ENCODE data around the gene CFAP77.

CFAP77 gene

GRCh38 chr9:132472599-132472998, 62.6 kb downstream of the CFAP77 start:
- Mint-ChIP-seq H3K27ac (no peak overlapping the region), H3K36me3 (ENCODE audit: insufficient read depth) (no peaks in the 10 kb centered on the region), H3K9me3 (no peaks in the 10 kb centered on the region), H3K4me3 (no peak overlapping the region), H3K4me1 (ENCODE audit: low read depth in 2 of 2) (peaks cover 0 to 7% of the 10 kb centered on the region in 2 donors), H3K27me3 (peaks cover 31 to 45% of the 10 kb centered on the region in 2 donors)
- DNase-seq (no peak), ATAC-seq (replicated peaks) (no peak)

- no peaks in the 10 kb centered on the region for H3K9me3 Mint-ChIP-seq
- H3K27me3 Mint-ChIP-seq: peaks cover 32 to 40% of the 10 kb centered on the region in 2 donors
- no peaks in the 10 kb centered on the region for H3K36me3 Mint-ChIP-seq (ENCODE audit: insufficient read depth)
- H3K4me1 Mint-ChIP-seq (ENCODE audit: low read depth in 2 of 2): peaks cover 0 to 7% of the 10 kb centered on the region in 2 donors
- no peak overlapping the region for H3K27ac Mint-ChIP-seq
- DNase-seq: no peak
- no peak for ATAC-seq (replicated peaks)
- H3K4me3 Mint-ChIP-seq: no peak overlapping the region
Observed at GRCh38 chr9:132474253-132474652, 64.2 kb downstream of the CFAP77 start.

- peaks cover 50 to 76% of the 10 kb centered on the region in 2 donors for H3K27me3 Mint-ChIP-seq
- DNase-seq (no peak), ATAC-seq (replicated peaks) (no peak)
- H3K36me3 Mint-ChIP-seq (ENCODE audit: insufficient read depth): no peaks in the 10 kb centered on the region
- no peaks in the 10 kb centered on the region for H3K9me3 Mint-ChIP-seq
- H3K27ac Mint-ChIP-seq: no peak overlapping the region
- H3K4me3 Mint-ChIP-seq: no peak overlapping the region
- peaks cover 4 to 6% of the 10 kb centered on the region in 2 donors for H3K4me1 Mint-ChIP-seq (ENCODE audit: low read depth in 2 of 2)
Observed at GRCh38 chr9:132478353-132479050, 68.5 kb downstream of the CFAP77 start.

- DNase-seq: no peak
- no peaks in the 10 kb centered on the region for H3K36me3 Mint-ChIP-seq (ENCODE audit: insufficient read depth)
- no peaks in the 10 kb centered on the region for H3K9me3 Mint-ChIP-seq
- H3K4me1 Mint-ChIP-seq (ENCODE audit: low read depth in 2 of 2): peaks cover 4 to 6% of the 10 kb centered on the region in 2 donors
- peaks cover 42 to 73% of the 10 kb centered on the region in 2 donors for H3K27me3 Mint-ChIP-seq
- H3K4me3 Mint-ChIP-seq: no peak overlapping the region
- no peak for ATAC-seq (replicated peaks)
- no peak overlapping the region for H3K27ac Mint-ChIP-seq
Observed at GRCh38 chr9:132479733-132480132, 69.7 kb downstream of the CFAP77 start.

- ATAC-seq (replicated peaks) (no peak), DNase-seq (no peak)
- Mint-ChIP-seq H3K4me1 (ENCODE audit: low read depth in 2 of 2) (peaks cover 4 to 6% of the 10 kb centered on the region in 2 donors), H3K27me3 (peaks cover 38 to 60% of the 10 kb centered on the region in 2 donors), H3K9me3 (no peaks in the 10 kb centered on the region), H3K36me3 (ENCODE audit: insufficient read depth) (no peaks in the 10 kb centered on the region), H3K4me3 (no peak overlapping the region), H3K27ac (no peak overlapping the region)
Observed at GRCh38 chr9:132481053-132481849, 71.2 kb downstream of the CFAP77 start.

GRCh38 chr9:132482196-132482813, 72.3 kb downstream of the CFAP77 start:
- Mint-ChIP-seq H3K4me3 (no peak overlapping the region), H3K27ac (no peak overlapping the region), H3K27me3 (peaks cover 34 to 50% of the 10 kb centered on the region in 2 donors), H3K4me1 (ENCODE audit: low read depth in 2 of 2) (peaks cover 10 to 13% of the 10 kb centered on the region in 2 donors), H3K9me3 (no peaks in the 10 kb centered on the region), H3K36me3 (ENCODE audit: insufficient read depth) (peaks cover 5% of the 10 kb centered on the region)
- DNase-seq: no peak
- ATAC-seq (replicated peaks): no peak

GRCh38 chr9:132485393-132485792, 75.4 kb downstream of the CFAP77 start:
- peaks cover 23 to 55% of the 10 kb centered on the region in 2 donors for H3K27me3 Mint-ChIP-seq
- H3K9me3 Mint-ChIP-seq: no peaks in the 10 kb centered on the region
- H3K36me3 Mint-ChIP-seq (ENCODE audit: insufficient read depth): peaks cover 18% of the 10 kb centered on the region
- H3K4me1 Mint-ChIP-seq (ENCODE audit: low read depth in 2 of 2): peaks cover 26 to 30% of the 10 kb centered on the region in 2 donors
- no peak for ATAC-seq (replicated peaks)
- H3K4me3 Mint-ChIP-seq: no peak overlapping the region
- H3K27ac Mint-ChIP-seq: no peak overlapping the region
- DNase-seq: no peak

- peak overlapping the region; percentile 86 to 92 for H3K27ac Mint-ChIP-seq
- ATAC-seq (replicated peaks) (peak; percentile 84), DNase-seq (peak; percentile 55 to 58 (median 56))
- H3K4me1 Mint-ChIP-seq (ENCODE audit: low read depth in 2 of 2): peaks cover 26 to 30% of the 10 kb centered on the region in 2 donors
- peaks cover 18% of the 10 kb centered on the region for H3K36me3 Mint-ChIP-seq (ENCODE audit: insufficient read depth)
- H3K9me3 Mint-ChIP-seq: no peaks in the 10 kb centered on the region
- H3K27me3 Mint-ChIP-seq: peaks cover 22 to 55% of the 10 kb centered on the region in 2 donors
- H3K4me3 Mint-ChIP-seq: peak overlapping the region; percentile 59 to 67
Observed at GRCh38 chr9:132486706-132487350, 76.8 kb downstream of the CFAP77 start.

GRCh38 chr9:132487351-132487791, 77.4 kb downstream of the CFAP77 start:
- H3K4me1 Mint-ChIP-seq (ENCODE audit: low read depth in 2 of 2): peaks cover 24 to 26% of the 10 kb centered on the region in 2 donors
- DNase-seq: peak in 2 of 3 experiments; percentile 28 to 32
- peaks cover 26 to 55% of the 10 kb centered on the region in 2 donors for H3K27me3 Mint-ChIP-seq
- H3K36me3 Mint-ChIP-seq (ENCODE audit: insufficient read depth): peaks cover 18% of the 10 kb centered on the region
- peak; percentile 79 for ATAC-seq (replicated peaks)
- peak overlapping the region; percentile 86 to 92 for H3K27ac Mint-ChIP-seq
- H3K4me3 Mint-ChIP-seq: peak overlapping the region; percentile 59 to 67
- no peaks in the 10 kb centered on the region for H3K9me3 Mint-ChIP-seq

GRCh38 chr9:132487980-132488535, 78.0 kb downstream of the CFAP77 start:
- Mint-ChIP-seq H3K9me3 (no peaks in the 10 kb centered on the region), H3K4me3 (peak overlapping the region; percentile 59 to 67), H3K27me3 (peaks cover 33 to 59% of the 10 kb centered on the region in 2 donors), H3K36me3 (ENCODE audit: insufficient read depth) (peaks cover 18% of the 10 kb centered on the region), H3K4me1 (ENCODE audit: low read depth in 2 of 2) (peaks cover 24 to 26% of the 10 kb centered on the region in 2 donors), H3K27ac (peak overlapping the region in 1 of 2 donors; percentile 86)
- no peak for DNase-seq
- no peak for ATAC-seq (replicated peaks)

- Mint-ChIP-seq H3K4me3 (peak overlapping the region; percentile 19 to 59), H3K9me3 (no peaks in the 10 kb centered on the region), H3K27me3 (peaks cover 38 to 59% of the 10 kb centered on the region in 2 donors), H3K36me3 (ENCODE audit: insufficient read depth) (peaks cover 18% of the 10 kb centered on the region), H3K27ac (no peak overlapping the region), H3K4me1 (ENCODE audit: low read depth in 2 of 2) (peaks cover 24 to 26% of the 10 kb centered on the region in 2 donors)
- ATAC-seq (replicated peaks): no peak
- no peak for DNase-seq
Observed at GRCh38 chr9:132488626-132489025, 78.6 kb downstream of the CFAP77 start.

- peaks cover 46 to 62% of the 10 kb centered on the region in 2 donors for H3K27me3 Mint-ChIP-seq
- DNase-seq: no peak
- no peak overlapping the region for H3K4me3 Mint-ChIP-seq
- H3K9me3 Mint-ChIP-seq: no peaks in the 10 kb centered on the region
- H3K36me3 Mint-ChIP-seq (ENCODE audit: insufficient read depth): peaks cover 18% of the 10 kb centered on the region
- H3K27ac Mint-ChIP-seq: no peak overlapping the region
- H3K4me1 Mint-ChIP-seq (ENCODE audit: low read depth in 2 of 2): peaks cover 24 to 26% of the 10 kb centered on the region in 2 donors
- no peak for ATAC-seq (replicated peaks)
Observed at GRCh38 chr9:132489536-132489935, 79.5 kb downstream of the CFAP77 start.

GRCh38 chr9:132494857-132495256, 84.8 kb downstream of the CFAP77 start:
- H3K36me3 Mint-ChIP-seq (ENCODE audit: insufficient read depth): no peaks in the 10 kb centered on the region
- H3K27me3 Mint-ChIP-seq: peaks cover 59 to 97% of the 10 kb centered on the region in 2 donors
- no peak overlapping the region for H3K27ac Mint-ChIP-seq
- no peak for ATAC-seq (replicated peaks)
- H3K4me3 Mint-ChIP-seq: no peak overlapping the region
- no peak for DNase-seq
- no peaks in the 10 kb centered on the region for H3K9me3 Mint-ChIP-seq
- peaks cover 0 to 2% of the 10 kb centered on the region in 2 donors for H3K4me1 Mint-ChIP-seq (ENCODE audit: low read depth in 2 of 2)
